ENCODE measurements around the gene ZEB1.
"Not testable (repeated sequence)": the region's sequence is repeated elsewhere in the genome, so short reads cannot be mapped to it uniquely, and the experiment has no call there.

ZEB1 gene

DNA sequence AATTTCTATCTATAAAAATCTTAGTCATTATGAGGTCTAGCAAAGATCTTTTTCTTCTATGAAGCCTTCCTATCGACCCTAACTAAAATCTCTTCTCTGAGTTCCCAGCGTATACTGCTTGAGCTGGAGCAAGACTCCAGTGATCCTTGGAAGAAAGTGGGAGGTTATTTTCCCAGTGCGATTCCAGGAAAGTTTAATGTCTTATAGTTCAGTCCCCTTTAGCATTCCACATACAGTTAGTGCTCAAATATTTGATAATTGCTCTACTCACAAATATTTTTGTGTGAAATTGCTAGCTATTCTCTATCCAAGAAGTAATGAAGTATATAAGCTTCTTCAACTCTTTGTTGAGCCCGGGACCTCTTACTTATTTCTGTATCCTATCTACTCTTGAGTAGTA lies 47.7 kb downstream of the ZEB1 start:
- no peak for DNase-seq (ENCODE audit: low read depth in 2 of 2)

DNA sequence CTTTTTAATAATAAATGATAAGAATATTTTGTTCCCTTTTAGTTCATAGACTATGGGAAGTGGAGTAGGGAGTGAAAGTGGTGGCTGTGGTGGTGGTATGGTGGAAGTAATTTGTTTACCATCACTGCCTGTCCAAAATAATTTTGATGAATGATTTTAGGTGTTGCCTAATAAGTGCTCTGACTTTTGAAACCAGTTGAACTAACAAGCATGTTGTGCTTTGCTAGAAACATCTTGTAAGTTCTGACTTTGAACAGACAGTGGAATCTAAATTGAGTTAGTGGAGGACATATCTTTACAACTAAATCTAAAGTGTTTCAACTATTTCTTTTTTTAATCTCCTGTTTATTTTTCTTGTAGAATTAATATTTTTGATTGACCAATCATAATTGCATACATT lies 49.7 kb downstream of the ZEB1 start:
- DNase-seq (ENCODE audit: low read depth in 2 of 2): no peak

DNA sequence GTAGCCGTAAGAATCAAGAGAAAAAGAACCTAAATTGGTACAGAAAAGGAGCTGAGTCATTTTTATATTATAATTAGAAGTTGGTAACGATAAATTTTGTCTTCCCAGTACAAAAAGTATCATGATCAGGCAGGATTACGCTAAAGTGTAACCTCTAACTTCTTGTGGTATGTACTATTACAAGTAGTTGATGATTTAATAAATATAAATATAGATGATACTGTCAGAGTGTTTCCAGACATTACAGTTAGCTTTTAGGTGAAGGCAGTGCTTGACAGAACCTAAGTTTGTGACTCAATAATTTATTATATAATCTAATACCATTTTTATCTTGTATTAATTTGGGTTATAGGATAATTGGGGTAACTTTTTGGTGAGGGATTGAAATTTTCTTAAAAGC lies 53.4 kb downstream of the ZEB1 start:
- no peak for DNase-seq (ENCODE audit: low read depth in 2 of 2)

DNA sequence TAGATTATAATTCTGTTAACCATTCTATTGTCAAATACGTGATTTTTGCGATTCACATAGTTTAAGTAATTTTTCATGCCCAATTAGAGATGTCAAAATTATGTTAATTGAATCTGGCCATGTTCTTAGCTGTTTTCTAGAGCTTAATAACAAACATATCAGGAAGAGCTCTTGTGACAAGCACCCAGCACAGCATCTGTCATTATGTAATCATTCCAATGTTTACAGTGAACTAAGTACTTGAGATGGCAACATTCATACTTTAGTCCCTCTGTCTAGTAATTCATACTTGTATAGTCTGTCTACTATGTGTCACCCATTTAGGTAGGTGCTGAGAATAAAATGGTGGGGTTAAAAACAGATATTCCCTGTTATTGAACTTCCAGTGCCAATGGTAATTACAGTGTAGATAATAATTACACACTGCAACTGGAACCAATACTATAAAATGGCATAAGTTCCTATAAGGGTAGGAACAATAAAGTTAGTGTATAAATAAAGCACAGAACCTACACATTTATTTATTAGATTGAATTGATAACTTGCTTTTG lies 55.2 kb downstream of the ZEB1 start:
- DNase-seq (ENCODE audit: low read depth in 2 of 2): no peak

DNA sequence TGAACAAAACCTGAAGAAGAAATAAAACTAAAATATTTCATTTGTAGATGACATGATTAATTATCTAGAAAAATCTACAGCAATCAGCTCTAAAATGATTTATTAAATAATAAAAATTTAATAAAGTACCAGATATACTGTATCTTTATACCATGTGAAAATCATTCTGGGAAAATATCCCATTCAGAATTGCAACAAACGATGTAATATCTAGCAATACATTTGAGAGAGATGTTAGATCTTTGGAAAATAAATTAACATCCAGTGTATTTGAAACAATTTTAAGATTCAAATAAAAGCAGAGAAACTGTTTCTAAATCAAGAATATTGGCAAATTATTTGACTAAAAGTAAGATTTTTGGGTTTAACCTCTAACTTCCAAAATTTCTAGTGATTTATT lies 62.2 kb downstream of the ZEB1 start:
- no peak for DNase-seq (ENCODE audit: low read depth in 2 of 2)

DNA sequence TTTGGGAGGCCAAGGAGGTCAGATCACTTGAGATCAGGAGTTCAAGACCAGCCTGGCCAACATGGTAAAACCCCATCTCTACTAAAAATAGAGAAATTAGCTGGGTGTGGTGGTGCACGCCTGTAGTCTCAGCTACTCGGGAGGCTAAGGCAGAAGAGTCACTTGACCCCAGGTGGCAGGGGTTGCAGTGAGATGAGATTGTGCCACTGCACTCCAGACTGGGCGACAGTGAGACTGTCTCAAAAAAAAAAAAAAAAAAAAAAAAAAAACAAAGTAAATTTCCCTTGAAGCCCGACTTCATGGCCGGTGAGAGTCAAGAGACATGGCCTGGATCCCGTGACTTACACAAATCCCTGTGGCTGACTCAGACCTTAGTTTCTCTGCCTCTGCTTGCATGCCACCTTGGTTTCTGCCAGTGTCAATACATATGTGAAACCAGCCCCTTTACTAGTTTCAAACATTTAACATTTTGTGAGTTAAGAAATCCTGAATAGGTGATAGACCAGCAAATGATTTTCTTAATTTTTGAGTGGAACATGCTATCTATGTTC lies 62.8 kb downstream of the ZEB1 start:
- DNase-seq (ENCODE audit: low read depth in 2 of 2): no peak

DNA sequence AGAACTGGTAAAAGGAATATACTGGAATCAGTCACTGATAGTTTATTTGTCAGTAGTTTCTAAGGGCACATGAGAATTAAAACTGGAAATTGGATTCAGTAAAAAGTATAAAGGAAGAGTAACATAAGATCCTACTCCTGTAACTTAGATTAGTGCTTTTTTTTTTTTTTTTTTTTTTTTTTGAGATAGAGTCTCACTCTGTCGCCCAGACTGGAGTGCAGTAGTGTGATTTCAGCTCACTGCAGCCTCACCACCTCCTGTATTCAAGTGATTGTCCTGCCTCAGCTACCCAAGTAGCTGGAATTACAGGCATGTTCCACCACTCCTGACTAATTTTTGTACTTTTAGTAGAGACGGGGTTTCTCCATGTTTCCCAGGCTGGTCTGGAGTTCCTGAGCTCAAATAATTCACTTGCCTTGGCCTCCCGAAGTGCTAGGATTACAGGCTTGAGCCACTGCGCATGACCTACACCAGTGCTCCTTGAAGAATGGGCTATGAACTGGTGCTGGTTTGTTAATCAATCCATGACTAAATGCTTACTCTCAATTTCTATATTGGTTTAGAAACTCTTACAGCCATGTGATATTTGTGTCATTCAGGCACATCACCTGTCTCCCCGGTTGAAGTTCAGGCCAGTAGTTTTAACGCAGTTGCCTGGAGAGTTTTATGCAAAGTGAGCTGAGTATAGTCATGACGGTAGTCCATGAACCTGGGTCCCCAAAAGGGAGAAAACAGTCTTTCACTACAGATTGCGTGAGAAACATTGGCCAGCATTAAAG lies 65.0 kb downstream of the ZEB1 start:
- DNase-seq (ENCODE audit: low read depth in 2 of 2): no peak

DNA sequence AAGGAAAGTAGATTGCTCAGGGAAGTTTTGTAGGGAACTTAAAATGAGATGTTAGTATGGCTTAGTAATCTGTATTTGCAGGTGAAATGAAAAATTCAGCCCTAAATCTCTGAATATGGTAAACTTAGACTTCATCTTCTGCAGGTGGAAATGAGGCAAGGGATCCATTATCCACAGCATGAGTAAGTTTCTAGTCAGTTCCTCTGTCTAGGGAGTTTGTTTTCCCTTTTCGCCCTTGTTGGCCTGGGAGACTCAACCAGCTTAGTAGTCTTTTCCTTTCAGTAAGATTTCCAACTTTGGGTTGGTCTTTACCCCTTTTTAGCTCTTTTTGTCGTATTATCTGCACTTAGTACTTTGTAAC lies 65.6 kb downstream of the ZEB1 start:
- no peak for DNase-seq (ENCODE audit: low read depth in 2 of 2)

DNA sequence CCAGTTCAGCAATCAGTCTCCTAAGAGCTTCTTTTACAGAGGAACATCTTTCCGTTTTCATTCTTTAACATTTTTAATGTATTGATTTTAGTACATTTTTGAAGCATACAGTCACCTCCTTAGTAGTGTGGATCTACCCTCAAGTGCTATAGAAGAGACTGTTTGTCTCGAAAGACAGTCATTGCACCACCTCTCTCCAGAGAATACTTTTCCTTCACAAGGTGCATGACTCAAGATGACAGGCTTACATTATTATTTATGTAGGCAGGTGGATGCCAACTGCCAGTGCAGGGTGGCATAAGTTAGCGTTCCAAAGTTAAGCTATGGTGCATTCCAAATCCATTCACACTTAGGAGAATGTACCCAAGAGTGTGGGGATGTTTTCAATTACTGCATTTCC lies 71.8 kb downstream of the ZEB1 start:
- DNase-seq (ENCODE audit: low read depth in 2 of 2): no peak

DNA sequence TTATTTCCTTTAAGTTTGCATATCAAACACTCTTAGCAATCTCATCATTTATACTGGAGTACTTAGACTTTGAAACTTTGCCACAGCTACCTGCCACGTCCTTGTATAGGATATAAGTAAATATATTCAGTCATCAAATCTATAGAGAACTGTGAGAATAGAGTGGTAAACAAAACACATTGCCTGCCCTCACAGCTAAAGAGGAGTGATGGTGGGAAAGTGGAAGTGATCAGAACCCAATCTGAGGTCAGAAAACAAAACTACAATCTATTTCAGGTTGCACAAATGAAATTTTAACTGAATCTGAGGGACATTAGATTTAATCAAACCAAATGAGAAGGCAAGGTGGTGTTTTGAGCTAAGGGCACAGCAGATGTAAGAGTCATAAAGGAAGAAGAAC lies 74.8 kb downstream of the ZEB1 start:
- DNase-seq (ENCODE audit: low read depth in 2 of 2): no peak

DNA sequence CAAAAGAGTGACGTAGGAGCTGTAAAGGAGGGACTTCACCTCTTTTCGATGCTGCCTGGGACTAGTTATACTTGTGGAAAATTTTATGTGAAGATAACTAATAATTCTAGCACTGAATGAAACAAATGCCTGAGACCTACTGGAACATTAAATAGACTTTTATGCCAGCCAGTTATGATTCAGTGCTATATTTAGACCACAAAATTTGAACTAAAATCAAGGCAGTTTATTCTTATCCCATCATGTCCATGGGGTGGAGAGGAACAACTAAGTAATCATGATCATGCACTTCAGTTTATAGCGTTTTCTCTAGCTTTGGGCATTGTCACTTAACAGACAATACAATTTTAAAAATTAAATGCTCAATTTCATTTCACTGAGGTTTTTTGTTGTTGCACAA lies 76.7 kb downstream of the ZEB1 start:
- DNase-seq (ENCODE audit: low read depth in 2 of 2): no peak

DNA sequence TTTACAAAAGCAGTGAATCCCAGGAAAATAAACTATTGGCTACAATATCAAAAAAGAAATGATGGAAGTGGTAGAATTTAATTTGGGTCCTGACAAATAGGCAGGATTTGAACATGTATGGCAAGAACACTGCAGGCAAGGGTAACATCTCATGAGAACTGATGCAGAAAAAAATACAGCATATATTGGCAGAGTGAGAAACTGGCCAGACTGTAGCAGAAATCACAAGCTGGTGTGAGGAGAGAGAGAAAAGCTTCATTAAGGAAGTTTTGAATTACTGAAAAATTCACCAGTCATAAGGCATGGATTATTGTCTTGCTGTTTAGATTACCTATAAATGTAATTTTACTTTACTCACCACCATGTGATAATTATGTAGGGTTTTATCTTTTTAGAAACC lies 77.4 kb downstream of the ZEB1 start:
- no peak for DNase-seq (ENCODE audit: low read depth in 2 of 2)

DNA sequence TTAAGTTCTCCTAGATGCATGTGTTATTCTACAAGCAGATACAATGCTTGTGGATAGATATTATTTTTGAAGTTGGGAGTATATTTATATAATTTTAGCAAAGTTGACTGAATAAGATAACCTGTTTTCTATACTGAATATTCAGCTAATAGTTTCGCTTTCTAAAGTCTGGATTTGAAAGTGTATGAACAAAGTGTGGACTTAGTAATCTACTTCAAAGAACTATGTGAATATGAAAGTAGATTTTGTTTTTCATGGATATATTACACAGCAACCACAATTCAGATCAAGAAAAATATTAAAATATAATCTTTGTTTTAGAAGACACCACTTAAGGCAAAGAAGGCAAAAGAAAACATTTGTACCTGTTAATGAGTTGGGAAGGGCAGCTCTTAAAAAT lies 78.8 kb downstream of the ZEB1 start:
- no peak for DNase-seq (ENCODE audit: low read depth in 2 of 2)

DNA sequence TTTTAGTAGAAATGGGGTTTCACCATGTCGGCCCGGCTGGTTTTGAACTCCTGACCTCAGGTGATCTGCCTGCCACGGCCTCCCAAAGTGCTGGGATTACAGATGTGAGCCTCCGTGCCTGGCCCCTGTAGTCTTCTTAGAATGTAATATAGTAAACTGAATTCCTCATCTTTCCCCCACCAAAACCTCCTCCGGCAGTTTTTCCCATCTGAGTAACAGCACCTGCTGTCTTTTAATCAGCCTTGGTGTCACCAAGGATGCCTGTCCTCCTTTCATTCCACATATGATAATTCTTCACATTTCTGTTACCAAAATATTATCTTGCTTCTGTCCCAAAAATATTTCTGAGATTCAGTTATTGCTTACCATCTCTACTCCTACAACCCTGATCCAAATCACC lies 80.2 kb downstream of the ZEB1 start:
- no peak for DNase-seq (ENCODE audit: low read depth in 2 of 2)

DNA sequence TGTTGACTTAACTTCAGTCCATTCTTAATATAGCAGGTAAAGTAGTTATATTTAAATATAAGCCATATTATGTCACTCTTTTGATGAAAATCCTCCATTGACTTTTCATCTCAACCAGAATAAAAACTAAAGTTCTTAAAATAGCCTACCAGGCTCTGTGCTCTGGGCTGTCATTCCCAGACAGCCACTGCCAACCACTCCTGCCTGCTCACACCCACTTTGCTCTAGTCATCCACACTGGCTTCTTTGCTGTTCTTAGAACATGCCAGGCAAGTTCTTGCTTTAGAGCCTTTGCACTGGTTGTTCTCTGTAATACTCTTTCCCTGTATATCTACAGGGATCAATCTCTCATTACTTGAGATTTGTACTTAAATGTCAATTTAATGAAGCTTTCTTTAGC lies 80.6 kb downstream of the ZEB1 start:
- no peak for DNase-seq (ENCODE audit: low read depth in 2 of 2)

DNA sequence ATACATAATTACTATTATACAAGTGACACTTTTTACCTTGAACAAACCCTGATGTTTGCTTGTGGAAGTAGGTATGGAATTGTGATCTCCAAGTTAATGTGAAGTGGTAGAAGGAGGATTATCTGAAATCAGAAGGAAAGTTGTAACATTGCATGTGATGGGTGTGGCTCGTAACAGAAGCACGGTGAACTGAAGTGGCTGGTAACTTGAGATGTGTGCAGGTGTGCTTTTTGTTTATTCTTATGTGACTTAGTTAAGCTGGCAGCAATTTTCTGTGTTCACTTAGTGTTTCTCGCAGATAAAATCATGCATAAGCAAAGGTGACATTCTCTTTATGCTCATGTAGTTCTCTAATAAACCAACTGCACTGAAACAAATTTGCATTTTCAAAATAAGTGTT lies 82.3 kb downstream of the ZEB1 start:
- DNase-seq (ENCODE audit: low read depth in 2 of 2): no peak

DNA sequence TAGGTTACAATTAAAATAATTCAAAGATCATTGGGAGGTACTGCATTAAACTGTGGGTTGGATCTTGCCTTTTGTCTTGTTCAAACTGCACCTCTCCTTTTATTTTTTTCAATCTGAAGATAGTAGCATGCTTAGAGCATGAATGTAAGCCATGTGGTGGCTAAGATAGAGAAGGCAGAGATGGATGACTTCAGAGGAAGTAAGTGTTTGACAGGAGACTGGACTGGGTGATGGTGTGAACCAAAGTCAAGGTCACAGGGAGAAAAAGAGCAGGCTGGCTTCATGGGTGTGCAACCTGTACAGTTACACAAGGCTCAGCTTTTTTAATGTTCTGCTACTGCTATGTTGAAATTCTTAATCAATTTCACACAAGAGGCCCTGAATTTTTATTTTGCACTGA lies 85.6 kb downstream of the ZEB1 start:
- DNase-seq (ENCODE audit: low read depth in 2 of 2): no peak

DNA sequence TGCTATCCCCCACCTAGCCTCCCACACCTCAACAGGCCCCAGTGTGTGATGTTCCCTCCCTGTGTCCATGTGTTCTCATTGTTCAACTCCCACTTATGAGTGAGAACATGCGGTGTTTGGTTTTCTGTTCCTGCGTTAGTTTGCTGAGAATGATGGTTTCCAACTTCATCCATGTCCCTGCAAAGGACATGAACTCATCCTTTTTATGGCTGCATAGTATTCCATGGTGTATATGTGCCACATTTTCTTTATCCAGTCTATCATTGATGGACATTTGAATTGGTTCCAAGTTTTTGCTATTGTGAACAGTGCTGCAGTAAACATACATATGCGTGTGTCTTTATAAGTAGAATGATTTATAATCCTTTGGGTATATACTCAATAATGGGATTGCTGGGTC lies 86.8 kb downstream of the ZEB1 start:
- not testable (repeated sequence) for DNase-seq (ENCODE audit: low read depth in 2 of 2)

DNA sequence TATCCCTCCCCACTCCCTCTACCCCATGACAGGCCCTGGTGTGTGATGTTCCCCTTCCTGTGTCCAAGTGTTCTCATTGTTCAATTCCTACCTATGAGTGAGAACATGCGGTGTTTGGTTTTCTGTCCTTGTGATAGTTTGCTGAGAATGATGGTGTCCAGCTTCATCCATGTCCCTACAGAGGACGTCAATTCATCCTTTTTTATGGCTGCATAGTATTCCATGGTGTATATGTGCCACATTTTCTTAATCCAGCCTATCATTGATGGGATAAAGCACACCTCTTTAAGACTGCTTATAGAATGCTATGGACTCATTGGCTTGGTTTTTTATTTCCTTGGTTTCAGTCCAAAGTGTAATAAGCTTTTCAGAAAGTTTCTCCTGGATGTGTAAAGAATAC lies 93.4 kb downstream of the ZEB1 start:
- not testable (repeated sequence) for DNase-seq (ENCODE audit: low read depth in 2 of 2)

DNA sequence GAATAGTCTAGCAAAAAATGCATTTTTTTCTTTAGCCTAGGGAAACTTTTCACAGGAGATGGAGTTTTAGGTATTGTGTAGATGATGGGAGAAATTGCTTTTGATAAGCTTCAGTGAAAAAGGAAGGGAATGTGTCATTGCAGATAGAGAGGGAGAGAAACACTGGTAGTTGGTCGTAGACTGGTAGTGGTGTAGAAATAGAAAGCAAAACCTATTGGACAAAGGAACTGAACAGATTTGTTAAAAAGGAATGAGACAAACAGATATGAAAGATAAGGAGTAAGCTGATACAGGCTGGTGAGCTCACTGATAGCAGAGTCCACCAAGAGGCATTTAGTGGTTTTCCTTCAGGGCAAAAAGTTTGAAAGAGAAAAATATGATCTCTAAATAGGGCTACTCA lies 94.3 kb downstream of the ZEB1 start:
- no peak for DNase-seq (ENCODE audit: low read depth in 2 of 2)

DNA sequence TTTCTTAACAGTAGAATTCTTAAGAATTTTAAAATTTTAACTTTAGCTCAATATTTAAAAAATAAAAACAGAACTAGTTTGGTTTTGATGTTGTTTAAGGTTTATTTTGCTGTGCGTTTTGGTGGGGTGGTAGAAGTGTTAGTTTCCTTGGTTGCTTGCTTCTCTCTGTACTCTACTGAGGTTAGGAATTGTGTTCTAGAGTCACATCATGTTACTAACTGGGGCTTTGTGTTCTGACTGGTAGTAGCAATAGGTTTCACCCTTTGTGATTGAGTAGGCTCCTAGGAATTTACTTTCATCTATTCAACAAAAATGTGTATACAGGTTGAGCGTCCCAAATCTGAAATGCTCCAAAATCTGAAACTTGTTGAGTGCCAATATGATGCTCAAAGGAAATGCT lies 99.5 kb downstream of the ZEB1 start:
- no peak for DNase-seq (ENCODE audit: low read depth in 2 of 2)

DNA sequence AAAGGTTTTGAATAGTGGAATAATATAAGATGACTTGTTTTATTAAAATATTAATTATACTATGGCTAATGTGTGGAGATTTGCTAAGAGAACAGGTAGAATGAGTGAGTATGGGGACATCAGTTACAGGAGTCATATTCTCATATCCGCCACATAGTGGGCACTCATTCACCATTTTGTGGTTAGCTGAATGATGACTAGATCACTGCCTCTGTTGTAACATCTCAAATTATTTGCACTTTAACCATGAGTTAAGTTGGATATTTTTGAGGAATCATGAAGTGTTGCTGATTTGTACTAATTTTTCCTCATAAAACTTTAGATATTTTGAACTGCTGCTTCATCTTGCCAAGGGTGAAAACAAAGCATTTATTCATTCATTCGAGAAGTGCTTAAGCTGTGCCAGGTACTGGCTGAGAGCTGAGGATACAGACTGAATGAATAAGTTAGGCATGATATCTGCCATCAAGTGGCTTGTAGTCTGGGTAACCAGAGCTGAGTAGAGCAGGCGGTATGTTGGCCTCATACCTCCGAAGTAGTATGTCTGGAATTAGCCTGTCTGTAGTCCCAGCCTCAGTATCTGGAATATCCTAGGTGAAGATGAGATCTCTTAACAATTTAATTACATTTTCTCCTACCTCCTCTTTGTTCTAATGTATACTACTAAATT lies 100.5 kb downstream of the ZEB1 start:
- DNase-seq (ENCODE audit: low read depth in 2 of 2): no peak

DNA sequence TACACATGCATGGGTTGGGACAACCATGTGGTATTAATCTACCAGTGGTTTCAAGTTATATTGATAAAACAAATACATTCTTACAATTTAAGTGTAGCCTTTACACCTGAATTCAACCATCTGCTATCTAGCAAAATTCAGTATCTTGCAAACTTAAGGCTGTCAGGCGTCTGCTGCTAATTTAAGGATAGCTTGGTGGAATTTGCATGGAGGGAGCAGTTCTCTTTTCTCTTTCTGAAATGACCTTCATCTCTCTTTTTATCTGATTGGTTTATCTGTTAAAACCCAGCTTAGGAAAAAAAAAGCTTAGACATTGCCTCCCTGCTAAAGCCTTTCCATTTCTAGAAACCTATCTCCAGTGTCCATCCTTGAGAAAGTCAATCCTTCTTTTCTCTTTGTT lies 102.3 kb downstream of the ZEB1 start:
- no peak for DNase-seq (ENCODE audit: low read depth in 2 of 2)

Data from stimulated activated CD4-positive, alpha-beta T cell treated with anti-CD3 and anti-CD28 coated beads, Interleukin-4, amount 100 ng/mL, for 48 hours (primary cell).